NCI-H2227 (cell line): ENCODE measurements around the gene NDUFB10.

Experiments used
- DNase-seq: peaks from one replicate; lab custom pipeline; 2025; ENCODE audit not compliant: unreplicated experiment; lab: John Stamatoyannopoulos, UW

NDUFB10 gene

DNA sequence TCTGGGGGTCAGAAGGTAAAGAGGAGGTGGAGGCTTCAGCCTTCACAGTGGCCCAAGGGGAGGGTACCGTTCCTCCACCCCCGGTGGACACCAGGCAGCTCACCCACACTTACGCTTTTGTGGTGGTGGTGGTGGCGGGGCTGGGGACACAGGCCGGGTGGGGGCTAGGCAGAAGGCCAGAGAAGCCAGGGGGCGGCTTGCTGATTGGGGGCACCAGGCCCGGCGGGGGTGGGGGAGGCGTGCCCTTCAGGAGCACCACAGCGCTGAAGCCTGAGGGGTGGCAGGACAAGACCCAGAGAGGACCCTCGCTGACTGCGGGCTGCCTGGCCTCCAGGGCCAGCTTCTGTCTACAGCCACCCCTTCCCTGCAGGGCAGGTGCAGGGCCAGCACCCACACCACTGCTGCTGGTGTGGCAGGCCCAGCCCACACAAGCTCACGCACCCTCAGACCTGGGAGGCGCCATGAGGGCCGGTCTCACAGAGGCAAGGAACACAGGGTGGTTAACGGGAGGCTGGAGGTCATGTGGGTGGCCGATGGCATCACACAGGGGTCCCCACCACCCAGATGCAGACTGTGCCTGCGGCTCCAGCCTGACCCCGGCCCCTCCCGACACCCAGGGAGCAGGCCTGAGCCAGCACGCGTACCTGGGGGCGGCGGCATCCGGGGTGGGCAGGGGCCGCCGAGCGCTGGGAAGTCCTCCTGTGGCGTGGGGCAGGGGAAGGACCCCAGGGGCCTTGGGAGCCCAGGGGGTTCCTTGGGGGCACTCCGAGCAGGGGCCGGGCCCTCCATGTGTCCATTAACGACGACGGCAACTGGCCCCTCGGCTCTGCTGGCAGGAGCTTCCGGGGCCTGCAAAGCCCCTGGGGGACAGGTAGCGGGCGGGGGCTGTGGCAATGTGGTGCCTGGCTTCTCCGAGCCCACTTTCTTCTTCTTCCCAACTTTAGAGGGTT lies 39.8 kb downstream of the NDUFB10 start:
- no peak for DNase-seq

DNA sequence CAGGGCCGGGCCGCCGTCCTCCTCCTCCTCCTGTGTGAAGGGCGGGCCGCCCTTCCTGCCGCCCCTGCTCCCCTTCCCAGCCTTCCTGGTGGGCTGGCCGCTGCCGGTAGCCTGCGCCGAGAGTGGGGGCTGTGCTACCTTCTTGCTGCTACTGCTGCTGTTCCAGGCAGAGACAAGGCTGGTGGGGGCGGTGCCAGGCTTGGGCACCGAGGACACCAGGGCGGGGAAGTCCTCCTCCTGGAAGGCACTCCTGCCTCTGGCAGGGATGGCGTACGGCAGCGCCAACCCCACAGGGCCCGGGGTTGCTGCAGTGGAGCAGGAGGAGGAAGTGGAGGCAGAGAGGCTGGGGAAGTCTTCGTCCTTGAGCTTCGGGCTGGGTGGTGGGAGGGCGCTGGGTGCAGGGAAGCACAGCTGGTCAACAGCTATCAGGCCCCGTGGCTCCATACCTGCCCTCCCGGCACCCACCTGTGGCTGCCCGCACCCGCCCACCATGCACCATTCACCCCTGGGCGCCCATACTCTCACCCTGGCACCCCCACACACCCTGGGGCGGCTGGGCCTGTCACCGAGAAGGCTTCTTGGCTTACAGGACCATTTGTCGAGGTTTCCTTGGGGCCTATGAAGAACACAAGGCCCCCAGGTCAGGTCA lies 40.7 kb downstream of the NDUFB10 start:
- DNase-seq, result no peak

DNA sequence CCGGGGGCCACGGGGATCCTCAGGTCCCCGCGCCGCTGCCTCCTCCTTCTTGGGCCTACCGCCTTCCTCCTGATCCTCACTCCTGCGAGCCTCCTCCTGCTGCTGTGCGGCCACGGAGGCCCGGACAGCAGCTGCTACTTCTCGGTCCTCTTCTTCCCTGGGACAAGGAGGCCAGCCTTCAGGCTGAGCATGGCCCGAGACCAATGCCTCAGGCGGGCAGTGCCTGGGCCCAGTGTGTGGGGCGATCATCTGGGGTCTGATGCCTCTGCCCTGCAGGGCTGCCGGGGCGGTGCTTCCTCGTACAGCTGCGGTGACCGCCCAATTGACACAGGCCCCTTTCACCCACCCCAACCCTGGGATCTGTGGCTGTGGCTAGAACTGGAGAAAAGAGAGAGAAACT lies 41.7 kb downstream of the NDUFB10 start:
- DNase-seq, result no peak

DNA sequence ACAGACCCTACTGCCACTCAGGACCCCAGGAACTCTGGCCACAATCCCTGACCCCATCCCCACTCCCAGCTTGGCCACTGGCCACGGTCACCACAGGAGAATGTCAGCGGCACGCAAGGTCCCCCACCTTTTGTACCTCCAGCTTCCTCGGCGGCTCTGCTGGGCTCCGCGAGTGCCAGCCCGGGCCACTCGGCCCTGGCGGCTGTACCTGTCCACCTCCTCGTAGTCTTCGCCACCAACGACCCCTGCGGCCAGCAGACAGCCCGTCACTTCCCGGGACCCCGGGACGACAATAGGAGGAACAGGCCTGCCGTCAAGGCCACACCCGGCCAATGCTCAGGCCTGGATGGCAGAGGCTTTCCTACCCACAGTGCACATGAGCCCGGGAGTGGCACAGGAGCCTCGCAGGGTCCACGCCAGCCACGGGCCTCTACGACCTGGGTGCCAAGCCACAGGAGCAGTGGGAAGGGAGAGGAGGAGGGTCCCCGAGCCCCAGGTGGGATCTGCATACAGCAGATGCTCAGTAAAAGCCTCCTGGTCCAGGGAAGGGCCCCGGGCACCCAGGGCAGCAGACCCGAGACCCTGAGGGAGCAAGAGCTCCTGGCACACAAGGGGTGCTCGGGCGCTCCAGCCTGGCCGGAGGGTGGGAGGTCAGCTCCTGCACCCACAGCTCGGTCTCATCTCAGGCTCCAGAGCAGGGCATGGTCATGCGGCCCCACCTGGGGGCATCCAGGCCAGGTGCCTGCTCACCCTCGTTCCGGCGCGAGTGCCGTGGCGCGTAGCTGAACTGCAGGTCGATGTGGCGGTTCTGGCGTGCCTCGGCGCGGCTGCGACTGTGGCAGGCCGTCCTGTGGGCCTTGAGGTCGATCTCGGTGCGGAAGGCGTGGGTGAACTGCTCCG lies 42.4 kb downstream of the NDUFB10 start:
- no peak for DNase-seq

DNA sequence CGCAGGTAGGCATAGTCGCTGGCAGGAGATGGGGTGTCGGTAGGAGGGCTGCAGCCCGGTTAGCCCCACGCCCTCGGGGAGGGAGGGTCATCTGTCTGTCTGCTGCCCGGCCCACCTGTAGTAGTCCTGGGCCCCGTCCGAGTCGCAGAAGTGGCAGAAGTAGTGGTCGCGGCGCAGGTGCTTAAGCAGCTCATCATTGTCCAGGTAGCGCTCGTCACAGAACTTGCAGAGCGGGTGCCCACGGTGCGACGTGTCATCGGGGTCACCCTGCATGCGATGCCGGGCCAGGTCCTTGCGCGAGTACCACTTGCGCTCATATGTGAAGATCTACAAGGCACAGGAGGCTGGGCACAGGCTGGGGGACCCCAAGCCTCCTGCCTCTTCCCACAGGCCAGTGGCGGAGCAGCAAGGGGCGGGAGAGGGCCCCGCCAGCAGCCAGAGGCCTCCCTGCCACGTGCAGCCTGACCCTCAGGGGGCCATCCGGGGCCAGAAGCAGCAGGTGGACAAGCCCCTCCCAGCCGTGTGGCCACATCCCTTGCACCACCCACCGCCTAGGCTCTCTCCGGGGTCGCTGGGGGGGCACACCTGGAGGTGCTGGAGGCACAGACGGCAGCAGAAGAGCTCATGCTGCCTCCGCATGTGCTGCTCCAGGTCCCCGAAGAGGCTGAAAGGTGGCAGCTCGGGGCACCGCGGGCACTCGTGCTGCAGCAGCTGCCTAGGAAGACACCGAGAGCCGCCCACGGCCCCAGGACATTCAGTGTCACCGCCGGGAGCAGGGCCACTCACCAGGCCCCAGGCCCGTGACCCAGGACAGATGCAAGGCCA lies 43.3 kb downstream of the NDUFB10 start:
- no peak for DNase-seq

DNA sequence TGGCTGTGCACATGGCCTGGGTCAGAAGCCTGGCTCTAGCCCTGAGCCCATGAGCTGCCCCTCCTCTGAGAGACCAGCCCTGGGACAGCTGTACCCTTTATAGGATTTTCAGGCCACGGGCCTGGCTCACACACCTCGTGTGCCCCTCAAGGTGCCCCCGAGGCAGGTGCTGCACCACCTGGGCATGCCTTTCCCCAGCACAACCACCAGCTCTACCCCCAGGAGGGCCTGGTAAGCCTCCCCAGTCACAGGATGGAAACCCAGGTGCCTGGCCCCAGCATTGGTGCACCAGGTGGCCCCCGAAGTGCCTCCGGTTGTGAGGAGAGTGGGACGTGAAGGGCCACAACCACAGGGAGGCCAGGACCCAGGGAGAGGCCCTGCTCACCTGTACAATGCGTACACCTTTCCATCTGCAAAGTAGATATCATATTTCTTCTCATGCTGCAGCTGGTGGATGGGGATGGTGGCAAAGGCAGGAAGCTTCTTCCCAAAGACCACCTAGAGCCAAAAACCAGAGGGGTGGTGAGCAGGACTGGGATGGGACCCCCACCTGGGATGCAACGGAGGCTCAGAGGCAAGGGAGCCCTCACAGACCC lies 44.0 kb downstream of the NDUFB10 start:
- DNase-seq, result no peak

DNA sequence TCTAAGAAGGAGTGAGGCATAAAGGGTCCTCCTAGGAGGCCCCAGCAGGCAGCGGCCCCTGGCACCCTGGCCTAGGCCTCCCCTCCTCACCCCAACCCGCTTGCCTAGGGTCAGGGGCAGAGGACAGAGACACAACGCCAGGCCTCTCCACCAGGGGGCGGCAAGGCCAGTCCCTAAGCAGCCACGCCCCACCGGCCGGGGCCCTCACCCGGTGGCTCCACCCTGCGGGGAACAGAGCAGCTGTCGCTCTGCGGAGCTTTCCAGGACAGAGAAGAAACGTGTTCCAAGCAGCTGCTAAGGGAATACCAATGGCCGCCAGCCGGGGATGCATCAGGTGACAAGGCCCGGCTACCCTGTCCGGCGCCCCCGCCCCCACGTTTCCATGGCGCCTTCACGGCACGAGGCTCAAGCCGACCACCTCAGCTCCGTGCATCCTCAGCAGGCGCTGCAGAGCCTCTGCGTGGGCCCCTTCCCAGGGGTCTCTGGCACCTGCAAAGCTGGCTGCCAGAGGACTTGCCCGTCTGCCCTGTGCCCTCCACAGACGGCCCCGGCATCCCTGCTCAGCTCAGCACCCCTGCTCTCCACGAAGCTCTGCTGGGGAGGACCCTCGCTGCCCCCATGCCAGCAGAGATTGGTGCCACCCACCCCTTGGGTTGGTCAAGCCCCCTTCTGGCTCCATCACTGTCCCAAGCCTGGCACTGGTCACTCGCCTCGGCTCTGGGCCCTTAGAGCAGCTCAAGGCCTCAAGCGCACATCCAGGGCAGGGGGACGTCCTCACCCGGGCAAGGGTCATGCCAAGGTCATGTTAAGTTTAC lies 44.7 kb downstream of the NDUFB10 start:
- DNase-seq, result peak; percentile 95

DNA sequence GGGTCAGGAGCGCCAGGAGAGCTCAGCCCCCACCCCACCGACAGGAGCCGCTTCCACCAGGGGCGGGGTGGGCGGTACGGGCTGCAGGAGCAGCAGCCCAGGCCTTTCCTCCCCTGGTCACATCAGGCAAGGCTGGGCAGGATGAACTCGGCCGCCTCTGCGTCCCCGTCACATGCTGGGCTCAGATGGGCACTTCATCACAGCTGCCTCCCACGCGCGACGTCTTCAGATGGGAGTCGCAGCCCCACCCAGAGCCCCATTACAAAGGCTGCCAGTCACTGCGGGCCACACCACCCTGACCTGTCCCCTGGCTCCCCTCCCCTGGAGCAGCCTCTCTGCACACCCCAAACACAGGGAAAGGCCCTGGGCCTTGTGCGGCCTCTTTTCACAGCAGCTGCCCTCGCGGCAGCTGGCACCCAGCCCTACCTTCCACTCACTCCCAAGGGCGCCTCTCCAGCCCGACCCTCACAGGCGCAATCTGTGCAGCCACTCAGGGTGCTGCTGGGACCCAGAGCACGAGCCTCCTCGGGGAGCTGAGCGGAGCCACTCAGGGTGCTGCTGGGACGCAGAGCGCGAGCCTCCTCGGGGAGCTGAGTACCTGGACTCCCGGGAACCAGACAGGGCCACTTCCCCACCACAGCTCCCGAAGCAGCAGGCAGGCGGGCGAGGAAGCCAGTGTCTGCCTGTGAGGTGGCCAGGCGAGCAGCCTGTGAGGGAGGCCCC lies 45.6 kb downstream of the NDUFB10 start:
- DNase-seq, result peak; percentile 44

DNA sequence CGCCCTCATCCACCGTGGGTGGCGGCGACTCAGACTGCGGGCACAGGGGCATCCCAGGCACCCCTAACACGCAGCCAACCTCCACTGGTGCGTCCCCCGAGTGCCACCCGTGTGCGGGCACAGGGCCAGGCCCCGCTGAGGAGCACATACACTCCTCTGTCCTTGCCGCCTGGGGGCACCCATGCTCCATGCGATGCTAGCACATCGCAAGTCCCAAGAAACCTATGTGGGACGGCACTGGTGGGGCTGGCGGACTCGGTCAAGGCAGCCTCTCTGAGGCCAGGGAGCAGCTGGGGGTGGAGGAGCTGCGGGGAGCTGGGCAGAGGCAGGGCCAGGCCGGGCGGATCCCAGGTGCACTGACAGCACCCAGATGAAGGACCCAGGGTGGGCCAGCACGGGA lies 46.3 kb downstream of the NDUFB10 start:
- no peak for DNase-seq

DNA sequence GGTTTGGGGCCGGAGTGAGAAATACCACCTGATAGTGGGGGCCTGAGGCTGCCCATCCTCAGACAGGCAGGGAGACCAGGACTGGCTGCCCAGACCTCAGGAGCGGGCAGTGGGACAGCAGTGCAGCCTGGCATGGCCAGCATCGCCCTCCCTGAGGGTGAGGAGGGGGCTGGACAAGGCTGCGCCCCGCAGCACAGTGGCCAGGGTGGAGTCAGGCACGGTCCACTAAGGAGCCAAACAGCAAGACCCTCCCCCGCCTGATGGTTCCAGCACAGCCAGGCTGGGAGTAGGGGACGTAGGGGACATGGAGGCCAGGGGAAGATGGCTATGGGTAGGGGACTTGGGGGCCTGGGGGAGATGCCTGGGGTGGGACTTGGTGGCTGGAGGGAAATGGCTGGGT lies 47.0 kb downstream of the NDUFB10 start:
- no peak for DNase-seq

DNA sequence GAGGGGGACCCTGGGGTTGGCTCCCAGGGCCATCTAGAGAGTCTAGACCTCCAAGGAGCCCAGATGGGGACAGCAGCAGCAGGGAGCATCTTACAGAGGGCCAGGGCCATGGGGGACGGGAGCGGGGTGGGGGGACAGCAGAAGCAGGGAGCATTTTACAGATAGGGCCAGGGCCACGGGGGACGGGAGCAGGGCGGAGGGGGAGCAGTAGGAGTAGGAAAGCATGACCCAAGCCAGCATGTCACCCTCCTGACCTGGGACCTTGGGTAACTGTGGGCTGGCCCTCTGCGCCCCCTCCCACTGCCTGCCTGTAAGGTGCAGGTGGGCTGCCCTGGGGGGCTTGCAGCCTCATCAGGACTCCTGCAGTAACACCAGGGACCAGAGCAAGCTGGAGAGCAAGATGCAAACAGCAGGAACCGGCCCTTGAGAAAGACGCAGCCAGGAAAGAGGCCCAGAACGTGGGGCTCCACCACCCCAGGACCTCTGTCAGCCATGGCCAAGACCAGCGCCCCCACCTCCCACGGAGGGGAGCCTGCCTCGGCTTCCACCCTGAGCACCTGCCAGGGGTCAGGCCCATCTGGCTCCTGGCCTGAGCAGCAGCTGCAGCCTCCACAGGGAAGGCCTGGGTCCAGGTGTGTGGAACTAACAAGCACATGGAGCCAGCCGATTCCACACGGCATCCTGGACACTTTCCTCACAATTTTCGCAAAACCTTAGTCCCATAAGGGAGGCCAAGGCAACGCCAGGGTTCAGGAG lies 47.9 kb downstream of the NDUFB10 start:
- no peak for DNase-seq

DNA sequence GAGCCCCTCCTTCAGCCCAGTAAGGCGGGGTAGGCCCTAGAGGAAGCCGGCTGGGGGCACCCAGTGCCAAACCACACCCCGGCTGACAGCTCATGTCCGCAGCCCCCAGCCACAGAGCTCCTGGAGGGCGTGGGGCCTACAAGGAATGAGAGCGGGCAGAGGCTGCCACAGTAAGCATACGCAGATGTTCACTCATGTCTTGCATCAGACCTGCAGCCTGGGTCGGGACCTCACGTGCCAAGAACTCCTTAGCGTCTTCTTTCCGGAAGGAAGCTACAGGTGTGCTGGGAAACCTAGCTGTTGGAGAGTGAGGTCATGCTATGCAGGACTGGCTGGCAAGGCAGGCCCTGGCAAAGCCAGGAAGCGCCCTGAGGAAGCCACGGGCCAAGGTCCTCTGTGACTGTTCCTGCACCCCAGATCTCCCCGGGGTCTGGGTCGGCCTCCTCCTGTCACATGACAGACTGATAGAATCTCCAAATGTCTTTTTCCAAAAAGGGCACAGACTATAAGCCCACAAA lies 48.7 kb downstream of the NDUFB10 start:
- DNase-seq, result no peak

DNA sequence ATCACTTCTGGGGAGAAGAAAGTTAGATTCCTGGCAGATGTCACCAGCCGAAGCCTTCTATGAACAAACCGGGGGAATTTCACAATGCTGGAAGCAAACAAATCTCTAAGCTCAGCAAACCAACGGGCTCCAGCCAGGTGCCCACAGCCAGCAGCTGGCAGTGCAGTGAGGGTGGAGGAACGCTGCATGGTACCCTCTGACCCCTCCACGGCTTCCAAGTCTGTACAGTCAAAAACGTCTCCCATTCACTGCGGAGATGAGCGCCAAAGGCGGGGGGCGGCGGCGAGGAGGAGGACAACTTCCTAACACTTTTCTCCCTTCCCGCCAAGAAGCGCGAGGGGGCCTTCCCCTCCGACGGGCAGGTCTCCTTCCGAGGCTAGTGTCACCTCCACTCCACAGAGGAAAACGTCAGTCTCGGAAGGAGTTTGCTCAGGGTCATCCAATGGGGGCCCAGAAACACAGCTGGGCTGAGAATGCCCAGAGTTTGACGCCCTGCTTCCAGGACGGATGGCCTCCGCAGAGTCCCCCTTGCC lies 49.4 kb downstream of the NDUFB10 start:
- DNase-seq, result peak; percentile 52

DNA sequence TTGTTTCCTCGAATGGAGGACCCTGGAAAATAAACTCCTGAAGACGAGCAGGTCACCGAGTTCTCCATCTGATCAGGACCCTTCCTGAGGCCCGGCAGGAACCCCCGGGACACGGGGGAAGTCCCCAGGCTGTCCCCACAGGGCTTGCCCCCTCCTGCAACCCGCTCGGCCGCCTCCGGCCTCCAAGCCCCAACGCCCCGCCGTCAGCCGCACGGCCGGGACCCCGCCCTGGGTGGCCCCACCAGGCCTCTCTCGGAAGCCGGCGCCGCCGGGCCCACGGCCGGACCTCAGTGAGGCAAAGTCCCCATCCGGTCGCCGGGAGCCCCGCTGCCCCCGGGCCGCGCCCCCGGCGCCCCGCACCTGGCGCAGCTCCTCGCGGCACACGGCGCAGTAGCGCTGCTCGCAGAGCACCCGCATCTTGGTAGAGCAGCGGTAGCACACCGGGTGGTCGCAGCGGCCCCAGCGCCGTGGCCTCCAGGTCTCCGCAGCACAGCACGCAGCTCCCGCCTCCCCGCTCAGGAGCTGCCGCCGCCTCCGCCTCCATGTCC lies 49.9 kb downstream of the NDUFB10 start:
- DNase-seq, result no peak

DNA sequence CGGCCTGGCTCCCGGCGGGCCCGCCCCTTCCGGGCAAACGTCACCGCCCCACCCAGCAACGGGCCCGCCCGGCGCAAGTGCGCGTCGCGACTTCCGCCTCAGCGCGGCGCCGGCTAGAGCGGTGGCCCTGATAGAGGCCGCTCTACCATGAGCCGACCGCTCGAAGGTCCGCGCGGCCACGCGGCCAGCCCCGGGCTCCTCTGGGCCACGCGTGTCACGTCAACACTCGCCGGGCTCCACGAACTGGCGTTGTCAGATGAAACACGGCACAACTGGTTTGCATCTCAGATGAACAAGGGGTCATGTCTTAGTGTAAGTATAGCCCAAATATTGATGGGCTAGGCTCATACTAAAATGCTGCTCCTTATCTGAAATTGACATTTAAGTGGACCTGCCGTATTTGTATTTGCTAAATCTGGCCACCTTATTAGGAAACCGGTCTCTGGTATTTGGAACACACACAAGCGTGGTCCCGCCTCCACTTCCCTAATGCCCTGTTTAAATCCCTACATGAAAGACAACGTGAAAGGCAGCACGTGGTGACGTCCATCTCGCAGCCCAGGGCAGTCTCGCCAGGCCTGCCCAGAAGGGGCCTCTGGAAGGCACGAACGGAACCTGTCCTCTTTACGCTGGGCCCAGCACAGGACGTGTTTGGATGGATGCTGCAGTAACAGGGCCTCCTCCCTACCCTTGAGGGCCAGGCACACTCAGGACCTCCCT lies 50.6 kb downstream of the NDUFB10 start, which contains the start of gene ZNF598:
Gene ZNF598 (minus strand): TSS at position 31 of the 720 bp plus-strand sequence.
- peak; percentile 97 for DNase-seq
